Neural cell (in vitro differentiated cells): ENCODE measurements around the gene ANTXR1. TPM values are rescaled to one million over a fixed set of nuclear protein-coding genes. Genes with fewer than 3 reads are reported as not detected.

Experiments used
- H2AFZ ChIP-seq: fragments of 200-600, 300-800 bp; sonication (generic), shearing (Covaris generic); 2 replicates; pipeline ENCODE4 v1.6.0; 2014; ENCODE audit warnings: low read depth, mild to moderate bottlenecking, antibody characterized with exemption, low read length, moderate library complexity
- H3F3A ChIP-seq: fragments of 200-600 bp; shearing (Covaris generic); 2 replicates; pipeline ENCODE4 v1.6.1; 2016; ENCODE audit warnings: mild to moderate bottlenecking, moderate library complexity, mixed read lengths, antibody characterized with exemption, low read length; ENCODE audit not compliant: insufficient read depth, poor library complexity, severe bottlenecking
- H3K27ac ChIP-seq: fragments of 200-600, 300-800 bp; sonication (generic), shearing (Covaris generic); 2 replicates; pipeline ENCODE4 v1.5.1; 2014; ENCODE audit warnings: mild to moderate bottlenecking, low read length, moderate library complexity
- H3K27me3 ChIP-seq: fragments of 300-800, 200-600 bp; sonication (generic), shearing (Covaris generic); 2 replicates; pipeline ENCODE4 v1.6.0; 2014; ENCODE audit warnings: mild to moderate bottlenecking, low read depth, low read length, moderate library complexity; ENCODE audit not compliant: insufficient read depth
- H3K36me3 ChIP-seq: fragments of 300-800, 200-600 bp; sonication (generic), shearing (Covaris generic); 2 replicates; pipeline ENCODE4 v1.5.1; 2014; ENCODE audit warnings: mild to moderate bottlenecking, antibody characterized with exemption, low read length, moderate library complexity; ENCODE audit not compliant: insufficient read depth
- H3K4me2 ChIP-seq: fragments of 300-800, 200-600 bp; sonication (generic), shearing (Covaris generic); 2 replicates; pipeline ENCODE4 v1.6.0; 2014; ENCODE audit warnings: mild to moderate bottlenecking, low read length
- H3K4me3 ChIP-seq: fragments of 300-800, 200-600 bp; sonication (generic), shearing (Covaris generic); 2 replicates; pipeline ENCODE4 v1.5.1; 2014; ENCODE audit warnings: mild to moderate bottlenecking, low read length, moderate library complexity
- H3K79me2 ChIP-seq: fragments of 200-600 bp; shearing (Covaris generic); replicated peaks from 2 replicates; pipeline ENCODE4 v1.6.0; 2014; ENCODE audit warnings: mild to moderate bottlenecking, low read length, moderate library complexity; ENCODE audit not compliant: insufficient read depth
- H3K9ac ChIP-seq: fragments of 300-800, 200-600 bp; sonication (generic), shearing (Covaris generic); 2 replicates; pipeline ENCODE4 v1.6.1; 2016; ENCODE audit warnings: mild to moderate bottlenecking, low read length, mixed read lengths
- H3K9me2 ChIP-seq: fragments of 200-600 bp; shearing (Covaris generic); 2 replicates; pipeline ENCODE4 v1.6.1; 2016; ENCODE audit warnings: mild to moderate bottlenecking, low read length, mixed read lengths; ENCODE audit not compliant: insufficient read depth
- H3K9me3 ChIP-seq: fragments of 200-600, 300-800 bp; sonication (generic), shearing (Covaris generic); 2 replicates; pipeline ENCODE4 v1.6.1; 2016; ENCODE audit warnings: mild to moderate bottlenecking, mixed run types, low read length, moderate library complexity, mixed read lengths
- H4K20me1 ChIP-seq: fragments of 200-600 bp; shearing (Covaris generic); 2 replicates; pipeline ENCODE4 v1.6.1; 2016; ENCODE audit warnings: mild to moderate bottlenecking, mixed run types; ENCODE audit not compliant: insufficient read depth
- CTCF ChIP-seq: fragments of 450-650 bp; IDR thresholded peaks from 2 replicates; pipeline ENCODE4 v1.5.1; 2014; ENCODE audit warnings: antibody characterized with exemption, mild to moderate bottlenecking, moderate library complexity; ENCODE audit not compliant: poor library complexity, severe bottlenecking
- EP300 ChIP-seq: fragments of 450-650 bp; conservative IDR thresholded peaks from 2 replicates; pipeline ENCODE4 v1.6.1; 2014; ENCODE audit warnings: antibody characterized with exemption, mild to moderate bottlenecking, moderate library complexity; ENCODE audit not compliant: poor library complexity, severe bottlenecking
- EZH2 ChIP-seq: fragments of 200-600, 300-800 bp; shearing (Covaris generic), sonication (generic); IDR thresholded peaks from 2 replicates; pipeline ENCODE4 v1.6.1; 2014; ENCODE audit warnings: antibody characterized with exemption, low read length, borderline replicate concordance, mild to moderate bottlenecking; ENCODE audit not compliant: insufficient read depth, poor library complexity, severe bottlenecking
- MXI1 ChIP-seq: fragments of 450-650 bp; conservative IDR thresholded peaks from 2 replicates; pipeline ENCODE4 v1.6.1; 2014; ENCODE audit warnings: antibody characterized with exemption, mild to moderate bottlenecking; ENCODE audit not compliant: poor library complexity, severe bottlenecking
- POLR2AphosphoS5 ChIP-seq: IDR thresholded peaks from 2 replicates; pipeline ENCODE4 v1.6.1; 2012
- RAD21 ChIP-seq: fragments of 450-650 bp; conservative IDR thresholded peaks from 2 replicates; pipeline ENCODE4 v1.6.1; 2014; ENCODE audit warnings: antibody characterized with exemption, mild to moderate bottlenecking, moderate library complexity
- REST ChIP-seq: IDR thresholded peaks from 2 replicates; pipeline ENCODE4 v1.6.1; 2012; ENCODE audit warnings: borderline replicate concordance
- SMC3 ChIP-seq: fragments of 450-650 bp; conservative IDR thresholded peaks from 2 replicates; pipeline ENCODE4 v1.6.1; 2014; ENCODE audit warnings: antibody characterized with exemption, mild to moderate bottlenecking, moderate library complexity; ENCODE audit not compliant: poor library complexity
- TAF1 ChIP-seq: IDR thresholded peaks from 2 replicates; pipeline ENCODE4 v1.6.1; 2012; ENCODE audit warnings: low read depth
- polyA plus RNA-seq: library from polyadenylated mRNA; depleted of rRNA; stranded (reverse); fragments of >200 nt; gene quantifications from 2 replicates; pipeline ENCODE4 v1.2.3, GENCODE V29; 2014

Gene ANTXR1
- polyA plus RNA-seq, 1 donor from 2014 or later = 4.9 TPM

GRCh38 chr2:69057660-69058059, 44.7 kb downstream of the ANTXR1 start:
- TF ChIP-seq EP300 = no peak
- TF ChIP-seq TAF1 = no peak
- TF ChIP-seq RAD21 = no peak
- no peak for TF ChIP-seq MXI1
- no peak for TF ChIP-seq REST
- TF ChIP-seq CTCF = no peak
- no peak for TF ChIP-seq EZH2
- no peak for TF ChIP-seq SMC3
- TF ChIP-seq POLR2AphosphoS5 = no peak

GRCh38 chr2:69059731-69060290, 46.8 kb downstream of the ANTXR1 start:
- Histone ChIP-seq H3K9ac (no peak overlapping the region), H3K9me2 (no peaks in the 10 kb centered on the region), H3K9me3 (peaks cover 16% of the 10 kb centered on the region), H3K27me3 (no peaks in the 10 kb centered on the region), H3F3A (no peaks in the 10 kb centered on the region), H3K79me2 (no peaks in the 10 kb centered on the region), H4K20me1 (no peaks in the 10 kb centered on the region), H3K36me3 (no peaks in the 10 kb centered on the region), H3K27ac (no peak overlapping the region), H3K4me3 (no peak overlapping the region), H2AFZ (no peak overlapping the region), H3K4me2 (no peak overlapping the region)
- TF ChIP-seq EP300 (no peak), CTCF (no peak), RAD21 (no peak), POLR2AphosphoS5 (no peak), TAF1 (no peak), SMC3 (no peak), MXI1 (no peak), EZH2 (no peak), REST (no peak)

More at GRCh38 chr2:69057660-69058059, 44.7 kb downstream of the ANTXR1 start:
- peaks cover 7% of the 10 kb centered on the region for H3K9me3 ChIP-seq
- H3F3A ChIP-seq = no peaks in the 10 kb centered on the region
- no peaks in the 10 kb centered on the region for H3K36me3 ChIP-seq
- H3K4me3 ChIP-seq = no peak overlapping the region
- no peaks in the 10 kb centered on the region for H3K27me3 ChIP-seq
- no peaks in the 10 kb centered on the region for H3K79me2 ChIP-seq
- no peaks in the 10 kb centered on the region for H4K20me1 ChIP-seq
- H2AFZ ChIP-seq = no peak overlapping the region
- H3K27ac ChIP-seq = no peak overlapping the region
- H3K9ac ChIP-seq = no peak overlapping the region
- no peaks in the 10 kb centered on the region for H3K9me2 ChIP-seq
- no peak overlapping the region for H3K4me2 ChIP-seq
